Measurements from ENCODE around the gene NUBP1. TPM values are rescaled to one million over a fixed set of nuclear protein-coding genes. Genes with fewer than 3 reads are reported as not detected.
"Not testable (repeated sequence)": the region's sequence is repeated elsewhere in the genome, so short reads cannot be mapped to it uniquely, and the experiment has no call there.

NUBP1 gene
- total RNA-seq, 2 experiments from 2014 or later: 22.8 to 23.1 TPM

DNA sequence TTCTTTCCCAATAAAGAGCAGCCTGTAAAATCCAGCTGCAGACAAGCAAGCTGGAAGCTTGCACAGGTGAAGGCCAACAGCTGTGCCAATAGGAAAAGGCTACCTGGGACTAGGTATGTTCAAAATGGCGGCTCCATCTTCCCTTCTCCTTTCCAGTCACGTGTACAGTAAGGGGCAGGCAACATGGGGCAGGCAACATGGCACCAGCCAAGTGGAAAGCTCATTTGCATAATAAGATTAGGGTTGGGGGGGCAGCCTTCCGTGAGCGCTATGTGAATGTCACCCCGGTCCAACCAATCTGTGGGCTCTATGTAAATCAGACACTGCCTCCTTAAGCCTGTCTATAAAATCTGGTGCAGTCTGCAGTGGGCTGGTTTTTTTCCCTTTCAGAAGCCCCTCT is 43.7 kb downstream of the NUBP1 start:
- DNase-seq (no peak), ATAC-seq (no peak)
- TF ChIP-seq, protein P1, sequence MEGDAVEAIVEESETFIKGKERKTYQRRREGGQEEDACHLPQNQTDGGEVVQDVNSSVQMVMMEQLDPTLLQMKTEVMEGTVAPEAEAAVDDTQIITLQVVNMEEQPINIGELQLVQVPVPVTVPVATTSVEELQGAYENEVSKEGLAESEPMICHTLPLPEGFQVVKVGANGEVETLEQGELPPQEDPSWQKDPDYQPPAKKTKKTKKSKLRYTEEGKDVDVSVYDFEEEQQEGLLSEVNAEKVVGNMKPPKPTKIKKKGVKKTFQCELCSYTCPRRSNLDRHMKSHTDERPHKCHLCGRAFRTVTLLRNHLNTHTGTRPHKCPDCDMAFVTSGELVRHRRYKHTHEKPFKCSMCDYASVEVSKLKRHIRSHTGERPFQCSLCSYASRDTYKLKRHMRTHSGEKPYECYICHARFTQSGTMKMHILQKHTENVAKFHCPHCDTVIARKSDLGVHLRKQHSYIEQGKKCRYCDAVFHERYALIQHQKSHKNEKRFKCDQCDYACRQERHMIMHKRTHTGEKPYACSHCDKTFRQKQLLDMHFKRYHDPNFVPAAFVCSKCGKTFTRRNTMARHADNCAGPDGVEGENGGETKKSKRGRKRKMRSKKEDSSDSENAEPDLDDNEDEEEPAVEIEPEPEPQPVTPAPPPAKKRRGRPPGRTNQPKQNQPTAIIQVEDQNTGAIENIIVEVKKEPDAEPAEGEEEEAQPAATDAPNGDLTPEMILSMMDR (IDR thresholded peaks at IDR 0.05): no peak
- Mint-ChIP-seq H3K9me3 (no peaks in the 10 kb centered on the region), H3K27ac (no peak overlapping the region), H3K4me1 (ENCODE audit: low read depth) (no peaks in the 10 kb centered on the region), H3K27me3 (no peaks in the 10 kb centered on the region), H3K36me3 (ENCODE audit: low read depth) (no peaks in the 10 kb centered on the region), H3K4me3 (no peak overlapping the region)
- intact Hi-C loops (cut with micrococcal nuclease): no loop called here
- ChIA-PET CTCF (no interaction called here), POLR2A (no interaction called here)

DNA sequence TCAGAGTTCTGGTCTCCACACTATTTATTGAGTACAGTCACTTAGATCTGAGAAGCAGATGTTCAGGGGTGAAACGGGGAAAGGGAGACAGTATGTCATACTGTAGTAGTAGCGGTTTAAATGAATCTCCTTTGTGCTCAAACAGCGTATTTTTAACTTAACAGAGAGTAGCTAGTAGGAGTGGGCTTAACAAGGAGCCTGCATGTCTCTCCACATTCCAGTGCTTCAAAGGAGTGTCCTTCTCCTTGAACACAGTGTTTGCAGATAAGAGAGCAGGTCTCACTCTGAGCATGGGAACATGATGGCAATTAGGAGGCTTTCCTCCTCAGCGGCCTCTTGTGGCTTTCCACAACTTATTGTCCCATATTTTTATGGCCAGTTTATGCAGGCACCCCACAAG is 45.0 kb downstream of the NUBP1 start:
- H3K4me3 Mint-ChIP-seq; POLR2A ChIA-PET; CTCF ChIA-PET; intact Hi-C loops (cut with micrococcal nuclease); H3K9me3 Mint-ChIP-seq; H3K27me3 Mint-ChIP-seq; H3K4me1 Mint-ChIP-seq (ENCODE audit: low read depth); DNase-seq; H3K27ac Mint-ChIP-seq; ATAC-seq; H3K36me3 Mint-ChIP-seq (ENCODE audit: low read depth): not testable (repeated sequence)

DNA sequence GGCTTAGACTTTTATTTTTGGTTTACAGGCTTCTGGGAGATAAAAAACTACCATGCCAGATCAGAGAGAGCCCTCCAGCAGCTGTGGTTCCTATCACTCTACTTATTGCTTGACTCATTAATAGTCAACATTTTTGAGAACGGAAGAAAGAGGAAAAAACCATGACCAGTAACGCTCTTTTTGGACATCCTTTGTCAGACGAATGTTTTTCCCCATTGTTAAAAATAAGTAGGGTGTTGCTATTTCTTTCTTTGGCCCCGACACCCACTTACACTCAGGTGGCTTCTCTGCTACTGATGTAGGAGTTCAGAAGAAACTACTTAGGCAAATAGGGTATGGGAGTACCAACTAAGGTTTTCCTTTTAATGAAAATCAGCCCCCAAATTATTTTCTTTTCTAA is 47.4 kb downstream of the NUBP1 start:
- no peaks in the 10 kb centered on the region for H3K27me3 Mint-ChIP-seq
- intact Hi-C loops (cut with micrococcal nuclease): no loop called here
- TF ChIP-seq, protein P1 (IDR thresholded peaks at IDR 0.05): no peak
- no peak overlapping the region for H3K27ac Mint-ChIP-seq
- ChIA-PET CTCF (no interaction called here), POLR2A (no interaction called here)
- no peak overlapping the region for H3K4me3 Mint-ChIP-seq
- H3K36me3 Mint-ChIP-seq (ENCODE audit: low read depth): no peaks in the 10 kb centered on the region
- H3K4me1 Mint-ChIP-seq (ENCODE audit: low read depth): no peaks in the 10 kb centered on the region
- no peaks in the 10 kb centered on the region for H3K9me3 Mint-ChIP-seq
- no peak for ATAC-seq
- DNase-seq: no peak

DNA sequence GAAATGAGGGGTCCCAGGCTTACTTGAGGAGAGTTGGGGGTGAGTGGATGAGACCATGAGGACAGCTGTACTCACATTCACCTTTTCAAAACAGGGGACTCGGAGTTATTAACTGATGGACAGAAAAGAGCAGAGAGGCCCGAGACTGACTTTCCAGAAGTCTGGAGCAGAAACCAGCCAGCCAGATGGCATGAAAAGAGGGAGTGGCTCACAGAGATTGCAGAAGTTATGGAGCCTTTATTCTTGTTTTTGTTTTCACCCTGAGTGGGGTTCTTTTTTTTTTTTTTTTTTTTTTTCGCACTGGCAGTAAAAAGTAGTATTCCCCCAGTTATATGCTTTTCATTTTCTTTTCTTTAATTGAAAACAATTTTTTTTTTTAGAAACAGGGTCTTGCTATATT is 56.1 kb downstream of the NUBP1 start:
- no peak overlapping the region for H3K27ac Mint-ChIP-seq
- POLR2A ChIA-PET: no interaction called here

DNA sequence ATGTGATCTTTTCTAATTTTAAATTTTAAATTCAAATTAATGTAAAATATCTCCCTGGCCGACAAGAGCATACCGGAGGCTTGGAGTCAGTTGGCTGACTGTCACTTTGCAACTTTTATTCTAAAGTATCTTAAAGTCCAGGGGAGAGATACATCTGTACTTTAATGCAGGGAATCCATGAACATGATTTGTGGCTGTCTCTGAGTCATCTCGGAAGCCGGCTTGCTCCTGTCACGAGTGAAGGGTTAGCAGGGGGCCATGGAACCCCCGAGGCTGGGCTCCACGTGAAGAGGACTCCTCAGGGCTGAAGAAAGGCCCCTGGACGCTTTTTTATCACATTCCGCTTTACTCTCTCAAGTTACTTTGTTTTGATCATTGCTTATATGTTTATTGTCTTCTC is 61.7 kb downstream of the NUBP1 start:
- H3K4me3 Mint-ChIP-seq: no peak overlapping the region
- no peak overlapping the region for H3K27ac Mint-ChIP-seq
- POLR2A ChIA-PET: no interaction called here
- CTCF ChIA-PET: no interaction called here
- ATAC-seq (no peak), DNase-seq (no peak)
- no peaks in the 10 kb centered on the region for H3K27me3 Mint-ChIP-seq
- H3K36me3 Mint-ChIP-seq (ENCODE audit: low read depth): no peaks in the 10 kb centered on the region
- intact Hi-C loops (cut with micrococcal nuclease): no loop called here
- no peaks in the 10 kb centered on the region for H3K9me3 Mint-ChIP-seq
- TF ChIP-seq, protein P1 (IDR thresholded peaks at IDR 0.05): no peak
- no peaks in the 10 kb centered on the region for H3K4me1 Mint-ChIP-seq (ENCODE audit: low read depth)

More for the DNA sequence above, 56.1 kb downstream of the NUBP1 start:
- H3K9me3 Mint-ChIP-seq: peaks cover 2% of the 10 kb centered on the region
- no peaks in the 10 kb centered on the region for H3K36me3 Mint-ChIP-seq (ENCODE audit: low read depth)
- DNase-seq (no peak), ATAC-seq (no peak)
- TF ChIP-seq, protein P1 (IDR thresholded peaks at IDR 0.05): no peak
- H3K4me3 Mint-ChIP-seq: no peak overlapping the region
- intact Hi-C loops (cut with micrococcal nuclease): no loop called here
- H3K27me3 Mint-ChIP-seq: no peaks in the 10 kb centered on the region
- CTCF ChIA-PET: no interaction called here
- H3K4me1 Mint-ChIP-seq (ENCODE audit: low read depth): no peaks in the 10 kb centered on the region

DNA sequence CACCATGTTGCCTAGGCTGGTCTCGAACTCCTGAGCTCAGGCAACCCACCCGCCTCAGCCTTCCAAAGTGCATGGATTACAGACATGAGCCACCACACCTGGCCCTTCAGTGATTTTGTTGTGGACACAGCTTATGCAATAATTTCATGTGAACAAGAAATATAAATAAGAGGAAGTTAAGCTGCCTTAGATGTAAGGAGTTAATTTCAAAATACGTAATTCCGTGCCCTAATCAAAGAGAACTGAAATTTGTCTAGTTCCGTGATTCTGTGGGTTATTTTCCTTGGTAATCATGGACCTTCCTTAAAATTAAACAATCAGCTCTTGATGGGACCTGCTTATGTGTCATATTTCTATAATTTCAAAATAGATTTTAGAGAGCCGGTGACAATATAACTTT is 63.1 kb downstream of the NUBP1 start:
- intact Hi-C loops (cut with micrococcal nuclease): no loop called here
- Mint-ChIP-seq H3K4me3 (no peak overlapping the region), H3K4me1 (ENCODE audit: low read depth) (no peaks in the 10 kb centered on the region), H3K36me3 (ENCODE audit: low read depth) (no peaks in the 10 kb centered on the region), H3K9me3 (no peaks in the 10 kb centered on the region), H3K27me3 (no peaks in the 10 kb centered on the region), H3K27ac (no peak overlapping the region)
- DNase-seq: no peak
- ChIA-PET POLR2A (no interaction called here), CTCF (interaction anchor here (0.8 kb wide), 1 partner anchor 71 kb away, joined by 3 read pairs; no protein-coding TSS in a partner anchor)
- TF ChIP-seq, protein P1 (IDR thresholded peaks at IDR 0.05): no peak
- ATAC-seq: no peak
